HFF-Myc (cell line): ENCODE data around the gene ZC3H4.

Source experiments
- DNase-seq: peaks from one replicate; pipeline ENCODE4 v3.0.0-alpha.2; 2011; ENCODE audit warnings: low read depth; ENCODE audit errors: extremely low read depth
- H3K4me3 ChIP-seq: replicated peaks from 2 replicates; pipeline ENCODE4 v1.5.1; 2011; ENCODE audit warnings: low read depth, mild to moderate bottlenecking, control low read depth, low read length
- TF ChIP-seq, protein P1 (sequence below): IDR thresholded peaks from 2 replicates; pipeline ENCODE4 v1.5.1; 2012; ENCODE audit warnings: mild to moderate bottlenecking, low read depth, low read length, control low read depth; ENCODE audit errors: missing control alignments

The ZC3H4 gene

DNA sequence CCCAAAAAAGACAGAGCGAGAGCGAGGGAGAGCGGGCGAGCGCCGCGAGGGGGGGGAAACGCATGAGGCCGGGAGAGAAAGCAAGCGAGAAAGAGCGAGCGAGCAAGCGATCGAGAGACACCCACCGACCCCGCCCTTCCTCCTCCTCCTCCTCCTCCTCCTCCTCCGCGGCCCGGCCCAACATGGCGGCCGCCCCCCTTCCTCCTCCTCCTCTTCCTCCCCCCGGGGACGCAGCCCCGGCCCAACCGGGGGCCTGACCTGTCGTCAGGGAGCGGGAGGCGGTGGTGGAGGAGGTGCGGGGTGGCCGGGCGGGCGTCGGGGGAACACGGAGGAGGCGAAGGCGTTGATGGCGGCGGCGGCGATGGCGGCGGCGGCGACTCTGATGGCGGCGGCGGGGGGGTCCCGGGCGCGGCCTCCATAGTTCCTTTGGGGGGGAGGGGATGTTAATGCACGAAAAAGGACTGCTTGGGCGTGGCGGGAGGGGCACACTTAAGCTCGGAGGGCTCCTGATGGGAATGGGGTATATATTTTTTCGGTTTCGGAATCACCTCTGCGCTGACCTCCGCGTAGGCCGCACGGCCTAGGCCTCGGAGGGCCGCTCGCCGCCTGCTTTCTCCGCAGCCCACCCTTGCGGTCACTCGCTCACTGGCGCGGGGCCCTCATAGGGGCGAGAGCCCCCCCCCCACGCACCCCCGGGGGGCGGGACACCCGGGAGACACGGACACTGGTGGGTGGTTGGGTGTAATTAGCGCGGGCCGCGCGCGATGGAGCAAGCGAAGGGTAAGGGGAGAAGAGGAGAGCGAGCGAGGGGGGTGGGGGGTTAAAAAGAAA, 1.2 kb downstream of the ZC3H4 start:
- peak; percentile 70 for DNase-seq
- peak overlapping the region; percentile 97 for H3K4me3 ChIP-seq
- TF ChIP-seq, protein P1, sequence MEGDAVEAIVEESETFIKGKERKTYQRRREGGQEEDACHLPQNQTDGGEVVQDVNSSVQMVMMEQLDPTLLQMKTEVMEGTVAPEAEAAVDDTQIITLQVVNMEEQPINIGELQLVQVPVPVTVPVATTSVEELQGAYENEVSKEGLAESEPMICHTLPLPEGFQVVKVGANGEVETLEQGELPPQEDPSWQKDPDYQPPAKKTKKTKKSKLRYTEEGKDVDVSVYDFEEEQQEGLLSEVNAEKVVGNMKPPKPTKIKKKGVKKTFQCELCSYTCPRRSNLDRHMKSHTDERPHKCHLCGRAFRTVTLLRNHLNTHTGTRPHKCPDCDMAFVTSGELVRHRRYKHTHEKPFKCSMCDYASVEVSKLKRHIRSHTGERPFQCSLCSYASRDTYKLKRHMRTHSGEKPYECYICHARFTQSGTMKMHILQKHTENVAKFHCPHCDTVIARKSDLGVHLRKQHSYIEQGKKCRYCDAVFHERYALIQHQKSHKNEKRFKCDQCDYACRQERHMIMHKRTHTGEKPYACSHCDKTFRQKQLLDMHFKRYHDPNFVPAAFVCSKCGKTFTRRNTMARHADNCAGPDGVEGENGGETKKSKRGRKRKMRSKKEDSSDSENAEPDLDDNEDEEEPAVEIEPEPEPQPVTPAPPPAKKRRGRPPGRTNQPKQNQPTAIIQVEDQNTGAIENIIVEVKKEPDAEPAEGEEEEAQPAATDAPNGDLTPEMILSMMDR = no peak

DNA sequence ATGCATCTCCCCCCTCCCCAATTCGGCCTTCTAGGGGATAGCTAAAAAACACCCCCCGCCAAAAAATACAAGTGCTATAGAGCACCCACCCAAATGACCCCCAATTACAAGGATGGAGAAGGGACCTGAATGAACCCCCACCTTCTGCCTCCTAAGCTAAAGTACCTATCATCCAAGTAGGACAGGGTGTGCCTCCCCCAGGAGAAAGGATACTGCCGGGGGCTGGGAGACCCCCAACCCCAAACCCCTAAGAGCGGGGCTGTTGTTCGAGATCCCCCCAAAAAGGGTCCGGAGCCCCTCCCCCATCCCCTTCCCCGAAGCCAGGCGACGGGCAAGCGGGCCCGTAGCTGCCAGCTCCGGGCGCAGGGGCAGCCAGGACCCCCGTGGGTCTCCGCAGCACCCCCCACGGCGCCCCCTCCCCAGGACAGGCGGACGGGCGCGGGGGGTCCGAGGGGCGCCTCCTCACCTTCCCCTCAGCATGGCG, 1.9 kb downstream of the ZC3H4 start:
- DNase-seq = no peak
- H3K4me3 ChIP-seq = peak overlapping the region; percentile 97
- TF ChIP-seq, protein P1 = no peak

DNA sequence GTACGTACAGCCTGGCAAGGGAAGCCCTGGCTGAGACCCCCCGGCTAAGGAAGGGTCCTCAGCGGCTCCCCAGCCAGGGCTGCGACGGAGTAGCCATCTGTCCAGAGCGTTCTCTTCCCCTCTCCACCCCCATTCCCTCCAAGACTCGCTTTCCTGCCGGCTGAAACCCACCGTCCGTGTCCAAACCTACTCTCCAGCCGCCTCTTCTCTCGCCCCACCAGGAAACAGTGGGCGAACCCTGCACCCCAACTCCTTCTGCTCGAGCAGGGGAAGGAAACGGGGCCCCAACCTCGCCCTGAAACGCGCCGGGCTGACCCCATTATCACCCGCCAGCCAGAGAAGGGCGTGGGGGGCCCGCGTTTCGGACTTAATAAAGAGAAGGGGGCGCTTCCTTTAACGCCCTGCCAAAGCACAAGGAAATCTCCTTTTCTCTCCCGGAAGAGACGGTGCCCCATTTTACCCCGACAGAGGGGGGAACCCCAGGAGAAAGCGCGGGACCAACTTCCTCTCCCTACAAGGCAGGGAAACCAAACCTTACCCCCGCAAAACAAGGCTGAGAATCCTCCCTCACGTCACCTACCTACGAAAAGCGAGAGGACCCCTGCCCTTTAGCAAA, 2.5 kb downstream of the ZC3H4 start:
- peak overlapping the region; percentile 97 for H3K4me3 ChIP-seq
- DNase-seq = no peak
- TF ChIP-seq, protein P1 = no peak

DNA sequence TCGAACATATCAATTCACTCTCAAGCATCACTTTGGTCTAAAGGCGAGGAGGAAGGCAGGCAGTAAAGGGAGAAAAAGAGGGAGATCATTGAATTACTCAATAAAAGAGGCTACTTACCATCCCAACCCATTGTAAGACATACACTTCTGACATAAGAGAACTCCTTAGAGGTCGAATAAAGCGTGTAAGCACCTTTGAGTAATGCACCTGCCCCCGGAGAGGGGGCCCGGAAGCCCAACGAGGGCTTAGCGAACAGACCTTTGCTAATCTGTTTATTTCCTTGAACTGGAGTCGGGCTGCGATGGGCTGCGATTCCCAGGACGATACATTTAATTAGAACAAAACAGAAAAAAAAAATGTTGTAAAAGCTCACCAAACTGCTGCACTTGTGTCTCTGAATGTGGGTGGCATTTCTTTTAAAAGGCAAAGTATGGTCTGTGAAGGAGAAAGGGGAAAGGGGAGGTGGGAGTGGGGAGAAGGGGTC, 3.0 kb downstream of the ZC3H4 start:
- no peak for DNase-seq
- TF ChIP-seq, protein P1 = no peak
- H3K4me3 ChIP-seq = peak overlapping the region; percentile 97

DNA sequence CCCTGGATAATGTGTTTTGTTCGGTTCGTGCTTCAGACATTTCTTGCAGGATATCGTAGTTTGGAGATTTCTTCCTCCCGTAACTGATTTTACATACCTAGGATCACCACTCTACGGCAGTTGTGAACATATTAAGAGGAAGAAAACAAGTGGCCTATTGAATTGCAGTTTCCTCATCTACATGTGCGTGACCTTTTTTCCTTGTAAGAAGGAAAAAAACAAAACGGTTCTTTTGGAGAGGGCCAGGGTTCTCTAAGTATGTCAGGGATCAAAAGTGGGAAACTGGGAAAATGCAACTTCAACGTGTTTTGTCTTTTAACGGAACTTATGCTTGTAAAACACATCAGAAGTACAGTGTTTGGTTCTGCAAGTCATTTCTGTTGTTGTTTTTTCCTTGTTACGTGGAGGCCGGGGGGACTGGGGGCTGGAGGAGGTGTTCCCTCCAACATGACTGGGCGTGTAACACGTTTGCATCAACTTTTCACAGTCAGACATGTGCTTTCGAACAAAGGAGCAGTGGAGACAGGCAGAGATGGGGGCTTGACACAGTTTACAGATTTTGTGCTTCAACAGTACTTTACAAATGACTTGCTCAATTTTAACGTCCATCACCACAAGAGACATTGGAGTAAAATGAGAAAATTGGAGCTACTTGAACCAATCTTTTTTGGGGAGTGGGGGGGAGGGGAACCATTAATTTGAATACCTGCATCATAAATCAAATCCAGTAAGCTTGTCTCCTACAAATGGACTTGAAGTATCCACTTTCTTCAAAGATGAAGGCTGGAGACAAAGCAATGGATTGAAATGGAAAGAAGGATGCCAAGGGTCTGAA, 3.8 kb downstream of the ZC3H4 start:
- TF ChIP-seq, protein P1 = no peak
- DNase-seq = peak; percentile 64
- peak overlapping the region; percentile 97 for H3K4me3 ChIP-seq

DNA sequence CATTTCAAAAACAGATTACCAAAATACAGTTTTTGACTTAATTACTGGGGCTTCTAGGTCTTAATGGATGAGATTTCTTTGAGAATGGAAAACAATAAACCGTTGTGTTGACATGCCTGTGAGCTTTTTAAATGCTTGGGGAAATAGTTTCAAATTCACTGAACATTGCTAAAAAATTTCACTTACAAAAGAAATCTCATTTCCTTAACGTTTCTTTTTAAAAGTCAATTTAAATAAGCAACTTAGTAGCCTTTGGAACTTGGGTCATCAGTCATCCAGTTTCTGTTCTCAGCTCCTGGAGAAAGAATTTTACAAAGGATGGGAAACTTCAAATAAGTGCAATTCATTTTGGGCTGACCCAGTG, 4.4 kb downstream of the ZC3H4 start:
- TF ChIP-seq, protein P1 = no peak
- peak overlapping the region; percentile 97 for H3K4me3 ChIP-seq
- no peak for DNase-seq
